K562 (cell line): ENCODE data around the gene AHI1. TPM values are rescaled to one million over a fixed set of nuclear protein-coding genes. Genes with fewer than 3 reads are reported as not detected.

ENCODE experiments used
- ARID2 ChIP-seq: fragments of 450-650 bp; IDR thresholded peaks from 2 replicates; pipeline ENCODE4 v1.6.1; 2017; ENCODE audit warnings: antibody characterized with exemption, mild to moderate bottlenecking
- BCL6 ChIP-seq: fragments of 250-450 bp; sonication (Bioruptor Pico); IDR thresholded peaks from 2 replicates; pipeline ENCODE4 v1.4.0; 2020
- CEBPB ChIP-seq: fragments of 450-650 bp; IDR thresholded peaks from 2 replicates; pipeline ENCODE4 v1.6.1; 2016; ENCODE audit warnings: missing genetic modification characterization, missing compliant biosample characterization
- CTCF ChIP-seq, 3 experiments: IDR thresholded peaks in 2 of 3; conservative IDR thresholded peaks in 1 of 3; 2 replicates each; pipeline ENCODE4 v1.5.1; 2011 to 2012; ENCODE audit warnings: low read length in 3 of 3, mild to moderate bottlenecking in 3 of 3, control low read depth in 2 of 3, improper control_type of control experiment in 1 of 3, inconsistent platforms in 1 of 3, low read depth in 1 of 3, mixed read lengths in 1 of 3, moderate library complexity in 1 of 3; ENCODE audit not compliant: insufficient read depth in 2 of 3
- E2F3 ChIP-seq: fragments of 250-450 bp; sonication (Bioruptor Pico); IDR thresholded peaks from 2 replicates; pipeline ENCODE4 v1.4.0; 2020; ENCODE audit warnings: mild to moderate bottlenecking
- FOSL1 ChIP-seq: fragments of 200-800 bp; sonication (Bioruptor generic); conservative IDR thresholded peaks from 2 replicates; pipeline ENCODE4 v1.6.1; 2016; ENCODE audit warnings: missing genetic modification characterization, missing compliant biosample characterization
- FOXA3 ChIP-seq, 2 experiments: fragments of 450-650 bp in 1 of 2; sonication (generic) in 1 of 2; formaldehyde crosslinking; IDR thresholded peaks in 1 of 2; conservative IDR thresholded peaks in 1 of 2; 2 replicates each; pipeline versions ENCODE4 v1.4.0 to v1.8.0; 2020 to 2022; ENCODE audit warnings: mild to moderate bottlenecking in 2 of 2, missing genetic modification reagents in 1 of 2
- ILK ChIP-seq: fragments of 450-650 bp; IDR thresholded peaks from 2 replicates; pipeline ENCODE4 v1.6.1; 2016; ENCODE audit warnings: missing genetic modification characterization, low read depth, mild to moderate bottlenecking, missing compliant biosample characterization, moderate library complexity, borderline replicate concordance
- KDM1A ChIP-seq, 2 experiments: fragments of 450-650 bp; IDR thresholded peaks; 2 replicates each; pipeline ENCODE4 v1.6.1; 2016; ENCODE audit warnings: mild to moderate bottlenecking in 2 of 2
- NFYB ChIP-seq: IDR thresholded peaks from 2 replicates; pipeline ENCODE4 v1.6.1; 2011; ENCODE audit warnings: mild to moderate bottlenecking, moderate library complexity; ENCODE audit not compliant: insufficient read length; ENCODE audit errors: extremely low read depth
- PATZ1 ChIP-seq: fragments of 250-450 bp; sonication (Bioruptor Pico); IDR thresholded peaks from 2 replicates; pipeline ENCODE4 v1.5.0; 2020; ENCODE audit warnings: mild to moderate bottlenecking, borderline replicate concordance
- PCBP1 ChIP-seq: fragments of 200-400 bp; formaldehyde crosslinking; IDR thresholded peaks from 2 replicates; pipeline ENCODE4 v1.6.1; 2018; ENCODE audit warnings: mild to moderate bottlenecking, low read depth, low read length; ENCODE audit not compliant: poor library complexity, severe bottlenecking
- POLR3A ChIP-seq: IDR thresholded peaks from 2 replicates; pipeline ENCODE4 v1.6.1; 2011; ENCODE audit warnings: borderline replicate concordance, mild to moderate bottlenecking, moderate library complexity; ENCODE audit not compliant: insufficient read length, insufficient read depth; ENCODE audit errors: extremely low read depth
- POU5F1 ChIP-seq: fragments of 150-350 bp; IDR thresholded peaks from 2 replicates; pipeline ENCODE4 v1.6.1; 2014; ENCODE audit warnings: borderline replicate concordance, low read length, low read depth, mild to moderate bottlenecking; ENCODE audit not compliant: partially characterized antibody
- SAFB ChIP-seq: fragments of 200-400 bp; formaldehyde crosslinking; IDR thresholded peaks from 2 replicates; pipeline ENCODE4 v1.6.1; 2017; ENCODE audit warnings: low read depth, low read length, borderline replicate concordance
- SLC30A9 ChIP-seq: fragments of 250-450 bp; sonication (Bioruptor Pico); IDR thresholded peaks from 2 replicates; pipeline ENCODE4 v1.8.0; 2022; ENCODE audit warnings: mild to moderate bottlenecking, moderate library complexity
- SMAD1 ChIP-seq: fragments of 150-350 bp; IDR thresholded peaks from 2 replicates; pipeline ENCODE4 v1.6.1; 2014; ENCODE audit warnings: low read length, low read depth; ENCODE audit not compliant: partially characterized antibody
- TBP ChIP-seq: optimal IDR thresholded peaks from 2 replicates; pipeline ENCODE3; 2011; ENCODE audit warnings: low read depth, low read length, improper control_type of control experiment
- TRIM28 ChIP-seq: fragments of 450-650 bp; IDR thresholded peaks from 2 replicates; pipeline ENCODE4 v1.6.1; 2017
- ZNF512 ChIP-seq: IDR thresholded peaks from 2 replicates; pipeline ENCODE4 v1.6.1; 2016; ENCODE audit warnings: missing genetic modification characterization, missing compliant biosample characterization
- ZNF551 ChIP-seq: fragments of 250-450 bp; sonication (Bioruptor Pico); IDR thresholded peaks from 2 replicates; pipeline ENCODE4 v1.5.0; 2021; ENCODE audit warnings: mild to moderate bottlenecking, moderate library complexity
- polyA plus RNA-seq, 8 experiments: library from polyadenylated mRNA; depleted of rRNA in 4 of 8; stranded (reverse) in 5 of 8; unstranded in 3 of 8; fragments of >200 nt; fragmentation: Nextera tagmentation in 2 of 8; fragmentation: Illumina TruSeq in 1 of 8; extraction: Ambion mirVana in 2 of 8; extraction: Trizol in 1 of 8; gene quantifications; 2 replicates each; pipeline versions ENCODE4 v1.2.1 to v1.2.3, GENCODE V29; 2011 to 2014; ENCODE audit warnings: inconsistent platforms in 1 of 8, missing spikeins in 1 of 8
- total RNA-seq, 7 experiments: library from RNA; depleted of rRNA in 6 of 7; stranded (reverse); fragments of >200 nt in 6 of 7; fragmentation: Illumina TruSeq in 2 of 7; extraction: Trizol in 2 of 7; gene quantifications; 2 replicates each; pipeline versions ENCODE4 v1.2.1 to v1.2.3, GENCODE V29; 2011 to 2021; ENCODE audit warnings: low replicate concordance in 1 of 7

Gene AHI1
- total and polyA plus RNA-seq, 9 of the 15 experiments (the other 6 are each of a cell fraction or from before 2014, with no cell fraction given), result 24.7 to 54.9 (median 32.2) TPM

- no peak for TF ChIP-seq POLR3A
- TF ChIP-seq E2F3, result 0 out of 2 replicates have a peak, but pooled peaks have one; percentile 30
- no peak; a peak in 1 of 6 replicates for TF ChIP-seq CTCF (IDR thresholded peaks at IDR 0.05 in 2 of 3, conservative IDR thresholded peaks at IDR 0.05 in 1 of 3; ENCODE audit: insufficient read depth in 2 of 3, low read depth in 1 of 3, low read length in 3 of 3)
- peak; percentile 49; the same call in 1 of the 2 replicates for TF ChIP-seq TRIM28
- TF ChIP-seq POU5F1, result no peak
- TF ChIP-seq FOXA3 (CRISPR knock-in tag; conservative IDR thresholded peaks at IDR 0.05 in 1 of 2, IDR thresholded peaks at IDR 0.05 in 1 of 2), result peak in 1 of 2 experiments; percentile 68; a peak in 3 of 4 replicates
- no peak for TF ChIP-seq PCBP1
- no peak; the same call in 1 of the 2 replicates for TF ChIP-seq ARID2
- no peak for TF ChIP-seq NFYB
- TF ChIP-seq TBP, result no peak
- TF ChIP-seq ZNF512 (tag), result no peak
- TF ChIP-seq CEBPB (tag), result peak; percentile 98
- TF ChIP-seq KDM1A (IDR thresholded peaks at IDR 0.05), result peak; percentile 100
- TF ChIP-seq SAFB, result no peak
- TF ChIP-seq BCL6 (CRISPR knock-in tag), result peak; percentile 77; the same call in 1 of the 2 replicates
- TF ChIP-seq ZNF551 (CRISPR knock-in tag), result no peak
- TF ChIP-seq ILK, result no peak
- peak; percentile 99 for TF ChIP-seq SMAD1
- TF ChIP-seq PATZ1 (CRISPR knock-in tag), result peak; percentile 84; the same call in 1 of the 2 replicates
- TF ChIP-seq SLC30A9, result no peak
- TF ChIP-seq FOSL1 (tag), result peak; percentile 97
These were observed 174.3 kb downstream of the AHI1 start (continued) for GRCh38 chr6:135323202-135323668.
